ENCODE results near the gene PLCD1. TPM values are rescaled to one million over a fixed set of nuclear protein-coding genes. Genes with fewer than 3 reads are reported as not detected.

Gene PLCD1
- total and polyA plus RNA-seq, 2 of the 13 experiments (the other 11 are each of a cell fraction or from before 2014, with no cell fraction given): 10.1 to 12.4 TPM

GRCh38 chr3:37967260-37967881 lies 62.1 kb downstream of the PLCD1 start (continued):
- TF ChIP-seq ZNF18 (CRISPR knock-in tag; IDR thresholded peaks at IDR 0.05; ENCODE audit: insufficient replicate concordance) (no peak), POLR2A (IDR thresholded peaks at IDR 0.05; ENCODE audit: insufficient read depth in 1 of 2, low read depth in 2 of 2, low read length in 2 of 2) (no peak), SCMH1 (CRISPR knock-in tag; IDR thresholded peaks at IDR 0.05; ENCODE audit: borderline replicate concordance) (no peak), ZSCAN25 (CRISPR knock-in tag; IDR thresholded peaks at IDR 0.05) (0 out of 2 replicates have a peak, but pooled peaks have one; percentile 26), ZNF510 (CRISPR knock-in tag; IDR thresholded peaks at IDR 0.05; ENCODE audit: low read depth) (0 out of 2 replicates have a peak, but pooled peaks have one; percentile 72), SOX6 (IDR thresholded peaks at IDR 0.05) (no peak), SOX6 (CRISPR knock-in tag; IDR thresholded peaks at IDR 0.05) (0 out of 2 replicates have a peak, but pooled peaks have one; percentile 34), CBX1 (IDR thresholded peaks at IDR 0.05; ENCODE audit: low read depth) (no peak), MAFK (conservative IDR thresholded peaks at IDR 0.05 in 1 of 2, IDR thresholded peaks at IDR 0.05 in 1 of 2; ENCODE audit: low read length in 2 of 2) (no peak), ZNF205 (CRISPR knock-in tag; IDR thresholded peaks at IDR 0.05) (peak; percentile 44; the same call in 1 of the 2 replicates), SMARCE1 (IDR thresholded peaks at IDR 0.05; ENCODE audit: borderline replicate concordance) (no peak), ZNF792 (CRISPR knock-in tag; IDR thresholded peaks at IDR 0.05) (no peak), SMC3 (IDR thresholded peaks at IDR 0.05; ENCODE audit: low read length) (peak; percentile 96), HMGXB4 (CRISPR knock-in tag; IDR thresholded peaks at IDR 0.05; ENCODE audit: borderline replicate concordance in 1 of 2, low read depth in 1 of 2) (peak in 1 of 2 experiments; percentile 40; a peak in 1 of 4 replicates), RBM22 (optimal IDR thresholded peaks at IDR 0.05; ENCODE audit: low read length) (peak; percentile 74), ZNF687 (CRISPR knock-in tag; IDR thresholded peaks at IDR 0.05) (peak; percentile 82), ARID3A (IDR thresholded peaks at IDR 0.05; ENCODE audit: low read depth, low read length) (no peak), SAP130 (CRISPR knock-in tag; IDR thresholded peaks at IDR 0.05; ENCODE audit: low read depth) (0 out of 2 replicates have a peak, but pooled peaks have one; percentile 37), REL (CRISPR knock-in tag; conservative IDR thresholded peaks at IDR 0.05) (no peak), REXO4 (CRISPR knock-in tag; IDR thresholded peaks at IDR 0.05; ENCODE audit: borderline replicate concordance) (no peak)

Measured in HepG2 (cell line).